Uterus (tissue), 4 donors: ENCODE data around the gene SERF1A. TPM values are rescaled to one million over a fixed set of nuclear protein-coding genes. Genes with fewer than 3 reads are reported as not detected.
"Not testable (repeated sequence)": the region's sequence is repeated elsewhere in the genome, so short reads cannot be mapped to it uniquely, and the experiment has no call there.

Source experiments
- DNase-seq, 2 donors: peaks; one replicate each; pipeline ENCODE4 v3.0.0-alpha.2; 2019 to 2020
- H3K27ac ChIP-seq, 2 donors: fragments of 200-600 bp; sonication (generic); 1 replicate in 1 of 2; 2 replicates in 1 of 2; pipeline ENCODE4 v1.5.1; 2016 to 2018
- H3K27me3 ChIP-seq, 2 donors: fragments of 200-600 bp; sonication (generic); one replicate each; pipeline ENCODE4 v1.5.1; 2018 to 2019; ENCODE audit warnings: control low read depth in 1 of 2
- H3K36me3 ChIP-seq, 2 donors: fragments of 200-600 bp; sonication (generic); one replicate each; pipeline ENCODE4 v1.5.1; 2019; ENCODE audit warnings: control low read depth in 1 of 2
- H3K4me1 ChIP-seq, 2 donors: fragments of 200-600 bp; sonication (generic); one replicate each; pipeline ENCODE4 v1.5.1; 2018 to 2019; ENCODE audit warnings: control low read depth in 1 of 2
- H3K4me3 ChIP-seq, 2 donors: fragments of 200-600 bp; sonication (generic); 1 replicate in 1 of 2; 2 replicates in 1 of 2; pipeline ENCODE4 v1.5.1; 2018 to 2019; ENCODE audit warnings: mild to moderate bottlenecking in 1 of 2
- H3K9me3 ChIP-seq, 2 donors: fragments of 200-600 bp; sonication (generic); one replicate each; pipeline ENCODE4 v1.5.1; 2019; ENCODE audit warnings: control low read depth in 1 of 2
- intact Hi-C: fragments of 100-400 bp; cut with DNase I; formaldehyde crosslinking; loops from one replicate; pipeline ENCODE4 v1.15.1; 2023; ENCODE audit warnings: low total_unique reads
- total RNA-seq, 4 donors: library from RNA; depleted of rRNA in 3 of 4; stranded (reverse); fragments of >200 nt in 3 of 4; gene quantifications; one replicate each; pipeline versions ENCODE4 v1.1.0 to v1.2.4, GENCODE V29; 2014 to 2023
- donor health status: DM: yes; HTN: yes; CAD: no.

SERF1A gene
- total RNA-seq = 10 to 100 TPM in 1 of 4 donors, 1 to 10 TPM in 3; 7.6 to 10.8 (median 9.3) TPM

DNA sequence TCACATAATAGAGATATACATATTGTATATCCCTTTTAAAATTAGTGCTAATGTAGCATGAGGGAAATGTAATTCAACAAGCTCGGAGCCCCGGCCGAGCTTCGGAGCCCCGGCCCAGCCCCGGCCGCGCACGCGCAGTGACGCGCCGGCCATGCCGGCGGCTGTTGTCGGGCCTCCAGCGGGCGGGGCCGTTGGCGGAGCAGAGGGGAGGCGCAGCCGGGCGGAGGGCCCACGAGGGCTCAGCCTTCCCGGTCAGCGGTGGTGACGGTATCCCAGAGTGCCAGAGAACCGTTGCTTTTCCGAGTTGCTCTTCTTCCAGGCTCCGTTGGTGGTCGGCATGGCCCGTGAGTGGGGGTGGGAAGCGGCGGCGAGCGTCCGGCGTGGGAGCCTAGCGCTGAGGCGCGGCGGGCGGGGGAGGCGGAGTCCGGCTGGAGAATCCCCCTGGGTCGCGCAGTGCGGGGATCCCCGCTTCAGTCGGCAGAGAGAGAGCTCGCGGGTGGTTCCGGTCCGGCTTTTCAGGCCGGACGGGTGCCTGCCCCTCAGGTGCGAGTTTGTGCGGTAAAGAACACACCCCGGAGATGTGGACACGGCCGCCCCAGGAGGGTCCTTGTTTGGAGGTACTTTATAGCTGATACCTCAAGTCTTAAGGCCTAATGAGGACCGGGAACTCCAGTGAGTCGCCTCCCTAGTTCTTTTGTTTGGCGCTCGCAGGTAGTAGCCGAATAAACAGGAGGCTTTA, at the start of gene SERF1A:
Gene SERF1A, plus strand, starts transcription at position 137 of the 739 bp plus-strand sequence. Its CDS starts 201 bp downstream, at position 338.
- DNase-seq, H3K4me1 ChIP-seq, H3K9me3 ChIP-seq, intact Hi-C loops, H3K36me3 ChIP-seq, H3K27me3 ChIP-seq, H3K27ac ChIP-seq, H3K4me3 ChIP-seq: not testable (repeated sequence)

- intact Hi-C loops, H3K27me3 ChIP-seq, H3K4me3 ChIP-seq, H3K9me3 ChIP-seq, H3K4me1 ChIP-seq, DNase-seq, H3K27ac ChIP-seq, H3K36me3 ChIP-seq: not testable (repeated sequence)
Measured at GRCh38 chr5:70866778-70867177, 33.7 kb upstream of the SERF1A start.

- H3K27ac ChIP-seq, H3K4me1 ChIP-seq, H3K9me3 ChIP-seq, DNase-seq, intact Hi-C loops, H3K36me3 ChIP-seq, H3K27me3 ChIP-seq, H3K4me3 ChIP-seq: not testable (repeated sequence)
Measured at GRCh38 chr5:70870626-70871025, 29.8 kb upstream of the SERF1A start.

DNA sequence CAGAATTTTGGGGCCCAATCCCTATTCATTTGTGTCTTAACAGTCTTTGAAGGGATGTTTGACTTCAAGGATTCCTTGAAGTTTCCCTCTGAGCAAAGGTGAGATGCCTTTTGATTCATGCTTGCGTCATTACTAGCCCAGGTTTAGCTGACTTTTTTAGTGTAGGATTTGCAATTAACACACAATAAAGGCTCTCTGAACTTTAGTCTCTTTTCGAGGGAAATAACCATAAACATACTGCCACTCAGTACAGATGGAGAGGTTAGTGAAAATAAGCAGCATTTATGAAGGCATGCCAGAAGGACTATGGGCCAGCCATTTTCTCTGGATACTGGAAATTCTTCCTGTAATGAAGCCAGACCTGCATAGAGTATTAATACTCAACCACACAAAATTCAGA, 4.4 kb upstream of the SERF1A start:
- not testable (repeated sequence) for H3K27ac ChIP-seq

DNA sequence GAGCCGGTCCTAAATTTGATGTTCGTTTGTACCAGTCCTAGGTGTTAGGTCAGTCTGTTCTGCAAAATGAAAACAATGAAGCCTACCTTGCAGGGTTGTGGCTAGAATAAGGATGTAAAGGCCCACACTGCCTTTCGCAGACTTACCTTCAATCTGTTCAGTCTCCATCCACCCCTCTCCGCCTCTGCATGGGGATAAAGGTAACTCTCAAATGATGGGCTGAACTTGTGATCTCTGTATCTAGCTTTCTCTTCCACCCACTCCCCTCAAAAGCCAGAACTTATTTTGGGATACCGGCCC, 753 bp downstream of the SERF1A start:
- H3K27me3 ChIP-seq, DNase-seq, H3K4me3 ChIP-seq, H3K9me3 ChIP-seq, H3K36me3 ChIP-seq, H3K4me1 ChIP-seq, H3K27ac ChIP-seq, intact Hi-C loops: not testable (repeated sequence)

More for the DNA sequence above, 4.4 kb upstream of the SERF1A start:
- H3K4me3 ChIP-seq, H3K27me3 ChIP-seq, H3K4me1 ChIP-seq, intact Hi-C loops, H3K36me3 ChIP-seq, H3K9me3 ChIP-seq, DNase-seq: not testable (repeated sequence)

- H3K27ac ChIP-seq, intact Hi-C loops: not testable (repeated sequence)
Measured at GRCh38 chr5:70906624-70907023, 6.2 kb downstream of the SERF1A start.

GRCh38 chr5:70916829-70917228, 16.4 kb downstream of the SERF1A start:
- H3K4me1 ChIP-seq, H3K9me3 ChIP-seq, H3K4me3 ChIP-seq, H3K36me3 ChIP-seq, intact Hi-C loops, DNase-seq, H3K27me3 ChIP-seq, H3K27ac ChIP-seq: not testable (repeated sequence)

More at GRCh38 chr5:70906624-70907023, 6.2 kb downstream of the SERF1A start:
- H3K9me3 ChIP-seq, H3K27me3 ChIP-seq, H3K36me3 ChIP-seq, DNase-seq, H3K4me3 ChIP-seq, H3K4me1 ChIP-seq: not testable (repeated sequence)

- H3K27me3 ChIP-seq, H3K4me3 ChIP-seq, H3K9me3 ChIP-seq, intact Hi-C loops, H3K36me3 ChIP-seq, H3K27ac ChIP-seq, DNase-seq, H3K4me1 ChIP-seq: not testable (repeated sequence)
Measured at GRCh38 chr5:70925211-70925562, 24.7 kb downstream of the SERF1A start.

DNA sequence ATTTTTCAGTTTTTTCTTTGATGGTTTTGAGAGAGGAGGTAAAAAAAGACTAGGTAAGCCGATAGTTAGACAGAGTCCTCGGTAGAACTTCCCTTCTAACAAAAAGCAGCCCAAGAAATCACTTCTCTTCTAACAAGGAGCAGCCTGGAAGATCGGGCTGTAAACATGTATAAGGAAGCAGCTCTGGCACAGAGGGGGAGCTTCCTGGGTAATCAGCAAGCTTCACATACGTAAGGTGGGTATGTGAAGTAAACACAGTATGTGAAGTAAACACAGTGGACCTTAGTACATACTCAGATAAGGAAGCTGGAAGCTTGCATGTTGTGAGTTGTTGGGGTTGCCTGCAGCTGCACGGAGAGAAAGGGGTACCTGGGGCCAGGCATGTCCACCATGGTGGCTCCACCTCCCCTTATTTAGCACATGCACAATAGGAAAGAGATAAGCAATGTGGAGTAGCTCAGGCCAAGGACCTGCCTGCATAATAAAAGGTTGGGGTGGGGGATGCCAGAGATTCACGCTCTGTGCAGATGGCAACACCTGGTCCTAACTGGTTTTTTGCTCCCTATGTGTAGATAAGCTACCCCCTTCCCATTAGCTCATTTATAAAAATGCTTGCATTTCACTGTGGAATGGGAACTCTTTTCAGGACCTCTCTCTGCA, 31.4 kb downstream of the SERF1A start:
- H3K4me1 ChIP-seq, DNase-seq, H3K27ac ChIP-seq, H3K9me3 ChIP-seq, H3K4me3 ChIP-seq, intact Hi-C loops, H3K36me3 ChIP-seq, H3K27me3 ChIP-seq: not testable (repeated sequence)

GRCh38 chr5:70932560-70932959, 32.1 kb downstream of the SERF1A start:
- H3K4me3 ChIP-seq, DNase-seq: not testable (repeated sequence)

GRCh38 chr5:70953068-70953467, 52.6 kb downstream of the SERF1A start:
- DNase-seq, H3K4me3 ChIP-seq, H3K4me1 ChIP-seq, H3K36me3 ChIP-seq, H3K9me3 ChIP-seq, H3K27ac ChIP-seq, H3K27me3 ChIP-seq, intact Hi-C loops: not testable (repeated sequence)

More at GRCh38 chr5:70932560-70932959, 32.1 kb downstream of the SERF1A start:
- H3K27me3 ChIP-seq, H3K36me3 ChIP-seq, H3K4me1 ChIP-seq, H3K27ac ChIP-seq, intact Hi-C loops, H3K9me3 ChIP-seq: not testable (repeated sequence)
